ENCODE measurements around the gene SYNJ2.

GRCh38 chr6:158110986-158111385, 129.3 kb downstream of the SYNJ2 start:
- TF ChIP-seq CTCF (IDR thresholded peaks at IDR 0.05) (no peak), POLR2A (IDR thresholded peaks at IDR 0.05) (no peak), POLR2AphosphoS5 (IDR thresholded peaks at IDR 0.05; ENCODE audit: insufficient read depth in 1 of 2, low read depth in 1 of 2) (no peak)
